GDM1 (cell line): ENCODE data around the gene MTRF1.
"Not testable (repeated sequence)": the region's sequence is repeated elsewhere in the genome, so short reads cannot be mapped to it uniquely, and the experiment has no call there.

Experiments
- DNase-seq: peaks from one replicate; lab custom pipeline; 2025; lab: John Stamatoyannopoulos, UW

Gene MTRF1

GRCh38 chr13:41282129-41282571 is 18.8 kb upstream of the MTRF1 start:
- DNase-seq: peak; percentile 22

- DNase-seq: not testable (repeated sequence)
Measured at GRCh38 chr13:41279156-41279555, 15.8 kb upstream of the MTRF1 start.

GRCh38 chr13:41276824-41277223 is 13.4 kb upstream of the MTRF1 start:
- DNase-seq: no peak

GRCh38 chr13:41274881-41275280 is 11.5 kb upstream of the MTRF1 start:
- no peak for DNase-seq

- DNase-seq: no peak
Measured at GRCh38 chr13:41273831-41274441, 10.6 kb upstream of the MTRF1 start.

- no peak for DNase-seq
Measured at GRCh38 chr13:41271456-41272285, 8.3 kb upstream of the MTRF1 start.

GRCh38 chr13:41268764-41269163 is 5.4 kb upstream of the MTRF1 start:
- DNase-seq: no peak

GRCh38 chr13:41267106-41267505 is 3.7 kb upstream of the MTRF1 start:
- no peak for DNase-seq

GRCh38 chr13:41259875-41260501 is 3.4 kb downstream of the MTRF1 start:
- DNase-seq: no peak

GRCh38 chr13:41257535-41257934 is 5.8 kb downstream of the MTRF1 start:
- no peak for DNase-seq

- no peak for DNase-seq
Measured at GRCh38 chr13:41254902-41255301, 8.5 kb downstream of the MTRF1 start.

GRCh38 chr13:41250993-41251392 is 12.4 kb downstream of the MTRF1 start:
- DNase-seq: no peak

GRCh38 chr13:41246969-41247680 is 16.3 kb downstream of the MTRF1 start:
- no peak for DNase-seq

- DNase-seq: no peak
Measured at GRCh38 chr13:41244556-41244955, 18.8 kb downstream of the MTRF1 start.

GRCh38 chr13:41241626-41242025 is 21.8 kb downstream of the MTRF1 start:
- no peak for DNase-seq

- DNase-seq: no peak
Measured at GRCh38 chr13:41236369-41236768, 27.0 kb downstream of the MTRF1 start.

- no peak for DNase-seq
Measured at GRCh38 chr13:41232578-41233480, 30.5 kb downstream of the MTRF1 start.

- DNase-seq: no peak
Measured at GRCh38 chr13:41231786-41232185, 31.6 kb downstream of the MTRF1 start.

- DNase-seq: no peak
Measured at GRCh38 chr13:41231025-41231677, 32.2 kb downstream of the MTRF1 start.

- DNase-seq: no peak
Measured at GRCh38 chr13:41229356-41229755, 34.0 kb downstream of the MTRF1 start.
